ENCODE measurements around the gene KCNK1.
"Not testable (repeated sequence)": the region's sequence is repeated elsewhere in the genome, so short reads cannot be mapped to it uniquely, and the experiment has no call there.

The KCNK1 gene

GRCh38 chr1:233670363-233670762 lies 56.5 kb downstream of the KCNK1 start:
- not testable (repeated sequence) for DNase-seq

DNA sequence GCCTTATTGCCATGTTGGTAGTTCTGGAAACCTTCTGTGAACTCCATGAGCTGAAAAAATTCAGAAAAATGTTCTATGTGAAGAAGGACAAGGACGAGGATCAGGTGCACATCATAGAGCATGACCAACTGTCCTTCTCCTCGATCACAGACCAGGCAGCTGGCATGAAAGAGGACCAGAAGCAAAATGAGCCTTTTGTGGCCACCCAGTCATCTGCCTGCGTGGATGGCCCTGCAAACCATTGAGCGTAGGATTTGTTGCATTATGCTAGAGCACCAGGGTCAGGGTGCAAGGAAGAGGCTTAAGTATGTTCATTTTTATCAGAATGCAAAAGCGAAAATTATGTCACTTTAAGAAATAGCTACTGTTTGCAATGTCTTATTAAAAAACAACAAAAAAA lies 57.4 kb downstream of the KCNK1 start:
- no peak for DNase-seq

GRCh38 chr1:233672732-233673131 lies 58.8 kb downstream of the KCNK1 start:
- DNase-seq, result no peak

DNA sequence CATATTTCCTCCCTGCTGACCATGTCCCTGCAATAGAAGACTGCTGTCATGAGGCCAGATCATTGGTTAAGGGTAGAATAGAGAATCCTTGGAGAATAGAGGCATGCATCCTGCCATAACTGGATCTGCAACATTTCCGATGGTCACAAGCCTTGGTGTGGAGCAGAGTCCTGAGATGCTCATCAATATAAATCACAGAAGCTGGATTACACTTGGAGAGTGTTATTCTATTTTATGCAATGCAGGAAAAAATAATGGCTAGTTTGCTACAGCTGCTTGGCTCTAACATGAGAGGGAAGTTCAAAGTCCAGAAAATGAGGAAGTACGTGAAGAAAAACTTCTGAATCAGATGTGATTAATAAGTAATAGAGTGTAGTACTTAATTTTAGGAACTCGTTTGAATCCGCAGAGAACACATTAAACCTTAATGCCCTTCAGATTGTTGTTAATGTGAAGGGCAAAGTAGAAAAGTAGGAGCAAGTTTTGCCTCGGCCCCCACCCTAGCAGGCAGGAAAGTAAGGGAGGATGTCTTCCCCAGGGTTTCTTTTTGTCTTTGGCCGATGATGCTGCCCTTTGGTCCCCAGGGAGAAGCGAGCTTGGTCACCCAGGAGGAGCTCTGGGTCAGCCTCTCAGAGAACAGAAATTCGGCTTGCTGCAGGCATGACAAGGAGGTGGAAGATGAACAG lies 59.5 kb downstream of the KCNK1 start:
- no peak for DNase-seq

GRCh38 chr1:233673947-233674431 lies 60.1 kb downstream of the KCNK1 start:
- DNase-seq, result no peak

DNA sequence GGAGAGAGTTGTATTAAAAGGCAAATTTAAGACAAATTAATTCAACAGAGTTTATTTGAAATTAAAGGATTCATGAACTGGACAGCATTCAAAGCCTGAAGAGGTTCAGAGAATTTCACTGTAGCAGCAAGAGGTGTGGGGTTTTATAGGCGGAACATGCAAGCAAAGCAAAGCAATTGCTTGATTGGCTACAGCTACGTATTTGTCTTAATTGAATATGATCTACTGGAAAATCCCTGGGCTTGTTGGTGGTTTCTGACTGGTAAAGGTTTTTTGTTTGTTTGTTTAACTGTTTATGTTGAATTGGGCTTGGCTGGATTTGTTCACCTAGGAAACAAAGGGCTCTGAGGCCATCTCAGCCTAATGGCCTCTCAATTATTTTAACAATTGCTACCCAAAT lies 61.5 kb downstream of the KCNK1 start:
- DNase-seq, result no peak

DNA sequence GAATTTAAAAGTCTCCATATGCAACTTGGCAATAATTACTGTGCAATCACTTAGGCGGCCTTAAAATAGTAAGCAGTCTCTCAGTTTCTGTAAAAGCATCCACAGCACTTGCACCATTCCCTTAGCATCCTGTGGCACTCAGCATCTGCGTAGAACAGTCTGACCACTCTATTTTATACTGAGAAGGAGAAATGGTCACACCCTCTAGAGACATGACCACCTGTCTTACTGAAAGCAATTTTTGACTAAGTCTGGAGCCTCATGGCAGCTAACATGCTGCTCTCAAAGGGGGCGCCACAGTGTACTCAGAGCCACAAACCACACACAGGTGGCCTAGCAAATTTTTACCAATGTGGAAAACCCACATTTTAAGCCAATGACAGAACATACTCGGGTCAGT lies 62.0 kb downstream of the KCNK1 start:
- no peak for DNase-seq

GRCh38 chr1:233677690-233678354 lies 63.9 kb downstream of the KCNK1 start:
- no peak for DNase-seq

DNA sequence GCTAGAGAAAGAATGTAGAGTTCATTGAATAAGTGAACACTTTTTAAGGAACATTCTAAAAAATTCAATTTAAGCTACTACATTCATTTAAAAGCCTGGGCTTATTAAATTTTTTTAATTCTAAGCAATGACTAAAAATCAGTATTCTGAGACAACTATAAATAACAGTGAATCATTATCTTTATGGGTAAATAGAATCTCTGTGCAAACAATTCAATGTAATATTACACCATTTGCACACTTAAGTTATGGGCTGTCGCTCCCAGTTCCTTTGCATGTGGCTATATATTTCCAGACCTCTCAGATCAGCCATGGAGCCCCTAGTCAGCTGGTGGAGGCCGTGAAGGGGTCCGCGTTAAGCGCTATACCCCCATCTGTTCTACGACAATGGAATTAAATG lies 65.1 kb downstream of the KCNK1 start:
- DNase-seq, result no peak

DNA sequence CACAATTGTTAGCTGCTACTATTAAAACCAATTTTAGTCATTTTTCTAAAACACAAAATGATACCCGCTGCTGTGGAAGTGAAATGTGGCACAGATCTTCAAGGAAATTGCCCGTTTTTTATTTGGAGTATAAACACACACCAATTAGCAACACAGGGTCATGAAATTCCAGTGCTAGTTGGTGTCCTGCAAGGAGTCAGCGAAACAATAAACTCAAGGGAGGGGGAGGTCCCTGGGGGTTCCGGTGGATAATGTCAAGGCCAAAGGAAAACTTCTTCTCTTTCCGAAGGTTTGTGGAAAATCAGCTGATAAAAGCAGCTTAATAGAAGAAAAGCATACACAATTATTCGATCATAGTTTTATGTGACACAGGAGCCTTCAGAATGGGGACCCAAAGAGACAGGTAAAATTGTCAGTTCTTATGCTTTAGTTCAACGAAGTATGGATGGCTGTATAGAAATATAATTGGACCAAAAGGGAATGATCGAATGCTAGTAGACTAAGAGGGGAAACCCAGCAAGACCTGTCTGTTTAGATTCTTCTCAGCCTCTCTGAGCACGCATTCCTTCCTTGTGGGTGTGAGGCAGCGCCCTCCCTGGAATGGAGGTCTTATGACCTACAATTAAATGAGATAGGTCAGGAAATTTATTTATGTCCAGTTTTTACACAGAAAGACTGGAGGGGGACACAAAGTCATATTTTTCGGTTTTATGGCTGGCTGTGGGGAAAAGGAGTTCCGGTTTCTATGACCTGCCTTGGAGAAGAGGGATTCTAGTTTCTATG lies 65.9 kb downstream of the KCNK1 start:
- no peak for DNase-seq

- DNase-seq, result no peak
Observed at GRCh38 chr1:233681285-233681684, 67.4 kb downstream of the KCNK1 start.

DNA sequence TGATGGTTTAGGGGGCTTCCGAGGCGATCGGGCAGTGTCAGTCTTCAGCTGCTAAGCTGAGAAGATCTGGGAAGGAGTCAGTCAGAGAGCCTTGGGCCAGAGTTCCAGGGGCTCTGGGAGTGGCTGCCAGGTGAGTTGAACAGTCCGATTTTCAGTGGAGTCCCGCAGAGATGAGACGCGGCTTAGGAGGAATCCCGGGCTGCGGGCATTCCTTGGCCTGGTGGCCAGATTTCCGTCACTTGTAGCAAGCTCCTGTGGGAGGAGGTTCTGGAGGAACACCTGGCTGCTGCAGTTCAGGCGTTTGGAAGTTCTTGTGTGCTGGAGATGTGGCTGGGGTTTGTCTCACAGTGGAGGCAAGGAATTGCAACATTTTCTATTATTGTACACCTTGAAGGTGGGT lies 72.7 kb downstream of the KCNK1 start:
- not testable (repeated sequence) for DNase-seq

- DNase-seq, result no peak
Observed at GRCh38 chr1:233689017-233689747, 75.3 kb downstream of the KCNK1 start.

DNA sequence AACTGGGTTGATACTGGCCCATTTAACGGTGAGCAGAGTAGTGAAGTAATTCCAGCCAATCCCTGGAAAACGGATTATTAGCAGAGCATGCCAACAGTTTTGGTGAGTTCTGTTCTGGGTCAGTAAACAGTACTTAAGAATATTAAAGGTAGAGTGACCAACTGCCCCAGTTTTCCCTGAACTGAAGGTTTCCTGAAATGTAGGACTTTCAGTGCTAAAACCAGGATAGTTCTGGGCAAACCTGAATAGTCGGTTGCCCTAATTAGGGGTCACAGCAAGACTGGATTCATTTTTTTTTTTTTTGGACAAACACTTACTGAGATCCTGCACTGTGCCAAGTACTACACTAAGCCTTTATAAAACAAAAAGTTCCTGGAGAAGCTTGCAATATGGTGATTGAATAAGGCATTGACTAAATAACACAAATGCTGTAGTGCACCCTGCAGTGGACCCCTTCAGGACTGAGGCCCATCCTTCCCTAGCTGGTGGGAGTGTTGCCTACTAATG lies 75.9 kb downstream of the KCNK1 start:
- DNase-seq, result no peak

GRCh38 chr1:233695901-233696300 lies 82.0 kb downstream of the KCNK1 start:
- no peak for DNase-seq

- DNase-seq, result no peak
Observed at GRCh38 chr1:233700338-233700737, 86.4 kb downstream of the KCNK1 start.

- DNase-seq, result no peak
Observed at GRCh38 chr1:233704170-233704897, 90.4 kb downstream of the KCNK1 start.

- DNase-seq, result no peak
Observed at GRCh38 chr1:233704898-233705723, 91.2 kb downstream of the KCNK1 start.

DNA sequence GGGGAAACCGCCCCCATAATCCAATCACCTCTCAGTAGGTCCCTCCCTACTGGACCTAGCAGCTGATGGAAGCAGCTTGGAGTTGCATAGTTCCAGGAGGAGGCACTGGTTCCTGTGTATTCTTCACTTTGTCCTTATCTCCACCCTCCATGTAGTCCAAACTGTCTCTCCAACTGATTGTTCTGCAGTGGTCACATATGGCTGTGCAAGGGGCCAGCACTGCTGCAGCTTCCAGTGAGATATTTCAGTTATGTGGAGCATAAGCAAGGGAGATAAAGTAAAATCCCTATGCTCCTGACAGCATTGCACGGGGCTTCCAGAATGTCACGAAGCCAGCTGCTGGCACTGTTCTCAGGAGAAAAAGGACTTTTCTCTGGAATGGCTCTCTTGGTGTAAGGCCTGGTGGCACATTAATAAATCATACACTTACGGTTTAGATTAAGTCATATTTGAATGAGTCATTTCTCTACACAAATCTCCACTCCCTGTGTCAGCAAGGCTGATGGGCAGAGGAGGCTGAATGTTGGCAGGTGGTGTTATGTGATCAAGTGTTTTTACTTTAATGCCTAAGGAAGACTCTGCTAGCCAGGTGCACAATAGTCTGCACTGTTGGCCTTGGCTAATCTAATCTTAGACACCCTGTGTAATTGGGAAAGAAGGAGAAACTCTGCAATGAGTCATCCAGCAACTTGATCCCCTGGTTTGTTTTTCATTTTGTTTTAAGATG lies 93.4 kb downstream of the KCNK1 start:
- no peak for DNase-seq

Measured in SW 1271 (cell line).